ENCODE data around the gene RBSN.

GRCh38 chr3:15102256-15102655 is 3.3 kb upstream of the RBSN start:
- TF ChIP-seq, protein P1, sequence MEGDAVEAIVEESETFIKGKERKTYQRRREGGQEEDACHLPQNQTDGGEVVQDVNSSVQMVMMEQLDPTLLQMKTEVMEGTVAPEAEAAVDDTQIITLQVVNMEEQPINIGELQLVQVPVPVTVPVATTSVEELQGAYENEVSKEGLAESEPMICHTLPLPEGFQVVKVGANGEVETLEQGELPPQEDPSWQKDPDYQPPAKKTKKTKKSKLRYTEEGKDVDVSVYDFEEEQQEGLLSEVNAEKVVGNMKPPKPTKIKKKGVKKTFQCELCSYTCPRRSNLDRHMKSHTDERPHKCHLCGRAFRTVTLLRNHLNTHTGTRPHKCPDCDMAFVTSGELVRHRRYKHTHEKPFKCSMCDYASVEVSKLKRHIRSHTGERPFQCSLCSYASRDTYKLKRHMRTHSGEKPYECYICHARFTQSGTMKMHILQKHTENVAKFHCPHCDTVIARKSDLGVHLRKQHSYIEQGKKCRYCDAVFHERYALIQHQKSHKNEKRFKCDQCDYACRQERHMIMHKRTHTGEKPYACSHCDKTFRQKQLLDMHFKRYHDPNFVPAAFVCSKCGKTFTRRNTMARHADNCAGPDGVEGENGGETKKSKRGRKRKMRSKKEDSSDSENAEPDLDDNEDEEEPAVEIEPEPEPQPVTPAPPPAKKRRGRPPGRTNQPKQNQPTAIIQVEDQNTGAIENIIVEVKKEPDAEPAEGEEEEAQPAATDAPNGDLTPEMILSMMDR (conservative IDR thresholded peaks at IDR 0.05 in 1 of 2, IDR thresholded peaks at IDR 0.05 in 1 of 2; ENCODE audit: extremely low read depth in 1 of 2, insufficient read depth in 1 of 2, low read depth in 1 of 2, low read length in 2 of 2) = no peak
- no peak for TF ChIP-seq EZH2 (IDR thresholded peaks at IDR 0.05; ENCODE audit: borderline replicate concordance, low read length)
